ENCODE data around the gene LCE3E. TPM values are rescaled to one million over a fixed set of nuclear protein-coding genes. Genes with fewer than 3 reads are reported as not detected.
A peak's percentile ranks its signal among the peaks of the same experiment; 100 is the strongest.

LCE3E gene
- total RNA-seq, 2 experiments from 2014 or later, result not detected

GRCh38 chr1:152543820-152544219 lies 22.8 kb downstream of the LCE3E start:
- DNase-seq, result no peak
- no peaks in the 10 kb centered on the region for H3K9me3 Mint-ChIP-seq
- H3K36me3 Mint-ChIP-seq (ENCODE audit: low read depth), result no peaks in the 10 kb centered on the region
- H3K27me3 Mint-ChIP-seq (ENCODE audit: low read depth), result peaks cover 10% of the 10 kb centered on the region
- H3K27ac Mint-ChIP-seq, result no peak overlapping the region
- intact Hi-C loops (cut with micrococcal nuclease), result no loop called here
- CTCF ChIA-PET, result interaction anchor here (1.4 kb wide), 1 partner anchor 10 kb away, joined by 4 read pairs; no protein-coding TSS in a partner anchor
- H3K4me3 Mint-ChIP-seq, result no peak overlapping the region
- no peaks in the 10 kb centered on the region for H3K4me1 Mint-ChIP-seq (ENCODE audit: low read depth)

GRCh38 chr1:152539901-152540300 lies 26.7 kb downstream of the LCE3E start:
- intact Hi-C loops (cut with micrococcal nuclease), result no loop called here
- Mint-ChIP-seq H3K27me3 (ENCODE audit: low read depth) (peaks cover 14% of the 10 kb centered on the region), H3K27ac (no peak overlapping the region), H3K4me1 (ENCODE audit: low read depth) (no peaks in the 10 kb centered on the region), H3K9me3 (no peaks in the 10 kb centered on the region), H3K36me3 (ENCODE audit: low read depth) (no peaks in the 10 kb centered on the region), H3K4me3 (no peak overlapping the region)
- CTCF ChIA-PET, result no interaction called here
- DNase-seq, result no peak

GRCh38 chr1:152537496-152537895 lies 29.1 kb downstream of the LCE3E start:
- Mint-ChIP-seq H3K27me3 (ENCODE audit: low read depth) (peaks cover 21% of the 10 kb centered on the region), H3K9me3 (no peaks in the 10 kb centered on the region), H3K27ac (no peak overlapping the region), H3K36me3 (ENCODE audit: low read depth) (no peaks in the 10 kb centered on the region), H3K4me3 (no peak overlapping the region), H3K4me1 (ENCODE audit: low read depth) (no peaks in the 10 kb centered on the region)
- CTCF ChIA-PET, result no interaction called here
- intact Hi-C loops (cut with micrococcal nuclease), result no loop called here
- no peak for DNase-seq

- intact Hi-C loops (cut with micrococcal nuclease), result no loop called here
- no peak overlapping the region for H3K4me3 Mint-ChIP-seq
- DNase-seq, result no peak
- H3K27ac Mint-ChIP-seq, result no peak overlapping the region
- no peaks in the 10 kb centered on the region for H3K36me3 Mint-ChIP-seq (ENCODE audit: low read depth)
- no peaks in the 10 kb centered on the region for H3K9me3 Mint-ChIP-seq
- H3K27me3 Mint-ChIP-seq (ENCODE audit: low read depth), result peaks cover 19% of the 10 kb centered on the region
- H3K4me1 Mint-ChIP-seq (ENCODE audit: low read depth), result no peaks in the 10 kb centered on the region
- CTCF ChIA-PET, result no interaction called here
Observed at GRCh38 chr1:152535774-152536173, 30.8 kb downstream of the LCE3E start.

GRCh38 chr1:152533327-152533938 lies 33.1 kb downstream of the LCE3E start:
- no peak overlapping the region for H3K27ac Mint-ChIP-seq
- CTCF ChIA-PET, result interaction anchor here (1.2 to 1.5 kb wide), 2 partner anchors 10 to 113 kb away, joined by 3 to 4 read pairs; no protein-coding TSS in a partner anchor
- peaks cover 35% of the 10 kb centered on the region for H3K27me3 Mint-ChIP-seq (ENCODE audit: low read depth)
- no peaks in the 10 kb centered on the region for H3K4me1 Mint-ChIP-seq (ENCODE audit: low read depth)
- H3K36me3 Mint-ChIP-seq (ENCODE audit: low read depth), result no peaks in the 10 kb centered on the region
- DNase-seq, result peak; percentile 66
- no peaks in the 10 kb centered on the region for H3K9me3 Mint-ChIP-seq
- H3K4me3 Mint-ChIP-seq, result no peak overlapping the region
- intact Hi-C loops (cut with micrococcal nuclease), result loop anchor here (2.0 to 5.0 kb wide), 3 partner anchors 47 to 346 kb away; no protein-coding TSS in a partner anchor

- no peak overlapping the region for H3K4me3 Mint-ChIP-seq
- H3K4me1 Mint-ChIP-seq (ENCODE audit: low read depth), result no peaks in the 10 kb centered on the region
- intact Hi-C loops (cut with micrococcal nuclease), result no loop called here
Observed at GRCh38 chr1:152525080-152525641, 41.4 kb downstream of the LCE3E start.

GRCh38 chr1:152520561-152521090 lies 46.0 kb downstream of the LCE3E start:
- H3K36me3 Mint-ChIP-seq (ENCODE audit: low read depth), result no peaks in the 10 kb centered on the region
- H3K27ac Mint-ChIP-seq, result no peak overlapping the region
- H3K4me1 Mint-ChIP-seq (ENCODE audit: low read depth), result no peaks in the 10 kb centered on the region
- H3K9me3 Mint-ChIP-seq, result peaks cover 2% of the 10 kb centered on the region
- no peak for DNase-seq
- CTCF ChIA-PET, result interaction anchor here (0.7 kb wide), 1 partner anchor 127 kb away, joined by 3 read pairs; no protein-coding TSS in a partner anchor
- H3K4me3 Mint-ChIP-seq, result no peak overlapping the region
- peaks cover 23% of the 10 kb centered on the region for H3K27me3 Mint-ChIP-seq (ENCODE audit: low read depth)
- intact Hi-C loops (cut with micrococcal nuclease), result no loop called here

More at GRCh38 chr1:152525080-152525641, 41.4 kb downstream of the LCE3E start:
- H3K27ac Mint-ChIP-seq, result no peak overlapping the region
- H3K9me3 Mint-ChIP-seq, result peaks cover 7% of the 10 kb centered on the region
- H3K36me3 Mint-ChIP-seq (ENCODE audit: low read depth), result no peaks in the 10 kb centered on the region
- CTCF ChIA-PET, result no interaction called here
- H3K27me3 Mint-ChIP-seq (ENCODE audit: low read depth), result peaks cover 23% of the 10 kb centered on the region
- no peak for DNase-seq

GRCh38 chr1:152519851-152520250 lies 46.7 kb downstream of the LCE3E start:
- intact Hi-C loops (cut with micrococcal nuclease), result no loop called here
- Mint-ChIP-seq H3K27ac (no peak overlapping the region), H3K36me3 (ENCODE audit: low read depth) (no peaks in the 10 kb centered on the region), H3K4me3 (no peak overlapping the region), H3K9me3 (peaks cover 2% of the 10 kb centered on the region), H3K27me3 (ENCODE audit: low read depth) (peaks cover 26% of the 10 kb centered on the region), H3K4me1 (ENCODE audit: low read depth) (no peaks in the 10 kb centered on the region)
- DNase-seq, result no peak
- CTCF ChIA-PET, result no interaction called here

- no peak overlapping the region for H3K27ac Mint-ChIP-seq
- peaks cover 2% of the 10 kb centered on the region for H3K4me1 Mint-ChIP-seq (ENCODE audit: low read depth)
- no peaks in the 10 kb centered on the region for H3K36me3 Mint-ChIP-seq (ENCODE audit: low read depth)
- no peaks in the 10 kb centered on the region for H3K9me3 Mint-ChIP-seq
- CTCF ChIA-PET, result no interaction called here
- H3K4me3 Mint-ChIP-seq, result no peak overlapping the region
- intact Hi-C loops (cut with micrococcal nuclease), result no loop called here
- no peak for DNase-seq
- peaks cover 42% of the 10 kb centered on the region for H3K27me3 Mint-ChIP-seq (ENCODE audit: low read depth)
Observed at GRCh38 chr1:152517237-152517811, 49.3 kb downstream of the LCE3E start.

GRCh38 chr1:152516082-152516481 lies 50.5 kb downstream of the LCE3E start:
- CTCF ChIA-PET, result interaction anchor here (0.9 kb wide), 1 partner anchor 75 kb away, joined by 3 read pairs; no protein-coding TSS in a partner anchor
- Mint-ChIP-seq H3K27me3 (ENCODE audit: low read depth) (peaks cover 49% of the 10 kb centered on the region), H3K4me3 (no peak overlapping the region), H3K9me3 (no peaks in the 10 kb centered on the region), H3K27ac (no peak overlapping the region), H3K4me1 (ENCODE audit: low read depth) (peaks cover 2% of the 10 kb centered on the region), H3K36me3 (ENCODE audit: low read depth) (no peaks in the 10 kb centered on the region)
- intact Hi-C loops (cut with micrococcal nuclease), result no loop called here
- no peak for DNase-seq

All from activated naive CD4-positive, alpha-beta T cell treated with anti-CD3 and anti-CD28 coated beads for 36 hours (primary cell).